OCI-LY7 (cell line): ENCODE measurements around the gene ZNF586. TPM values are rescaled to one million over a fixed set of nuclear protein-coding genes. Genes with fewer than 3 reads are reported as not detected.

Experiments
- BruUV-seq: library from RNA; stranded (reverse); fragments of 400-500 nt; replicated peaks from 2 replicates; lab custom pipeline; 2021; lab: Mats Ljungman, UMichigan
- CTCF ChIA-PET: fragments of 300-600 bp; sonication (Branson Sonifier 250); formaldehyde crosslinking; loops from one replicate; lab custom pipeline; 2022; ENCODE audit warnings: antibody characterized with exemption; ENCODE audit not compliant: unreplicated experiment; lab: Charles Lee
- POLR2A ChIA-PET: fragments of 300-600 bp; sonication (Branson Sonifier 250); formaldehyde crosslinking; loops from one replicate; lab custom pipeline; 2022; ENCODE audit warnings: antibody characterized with exemption; lab: Charles Lee
- DNase-seq: peaks from one replicate; pipeline ENCODE4 v3.0.0-alpha.2; 2015; ENCODE audit warnings: low spot score
- H2AFZ ChIP-seq: fragments of 200-600 bp; sonication (generic), shearing (Covaris generic); 2 replicates; pipeline ENCODE4 v1.6.1; 2014; ENCODE audit warnings: mild to moderate bottlenecking, antibody characterized with exemption, low read length, moderate library complexity
- H3K27ac ChIP-seq: fragments of 200-600 bp; sonication (generic); 2 replicates; pipeline ENCODE4 v1.5.1; 2014; ENCODE audit warnings: mixed run types, low read depth, mild to moderate bottlenecking, moderate library complexity, low read length, inconsistent platforms; ENCODE audit not compliant: poor library complexity, severe bottlenecking
- H3K36me3 ChIP-seq: fragments of 200-600 bp; sonication (generic); 2 replicates; pipeline ENCODE4 v1.6.1; 2014; ENCODE audit warnings: mild to moderate bottlenecking, antibody characterized with exemption, low read length, moderate library complexity, mixed read lengths; ENCODE audit not compliant: insufficient read depth
- H3K4me1 ChIP-seq: fragments of 200-600 bp; sonication (generic); 2 replicates; pipeline ENCODE4 v1.5.1; 2014; ENCODE audit warnings: mild to moderate bottlenecking, low read length; ENCODE audit not compliant: insufficient read depth, poor library complexity, severe bottlenecking
- H3K4me2 ChIP-seq: fragments of 200-600 bp; sonication (generic); 2 replicates; pipeline ENCODE4 v1.6.1; 2014; ENCODE audit warnings: mild to moderate bottlenecking, low read length
- H3K4me3 ChIP-seq: fragments of 200-600 bp; sonication (generic); 2 replicates; pipeline ENCODE4 v1.5.1; 2014; ENCODE audit warnings: mild to moderate bottlenecking, low read depth, low read length; ENCODE audit not compliant: poor library complexity, severe bottlenecking
- H3K79me2 ChIP-seq: fragments of 200-600 bp; sonication (generic); 2 replicates; pipeline ENCODE4 v1.6.1; 2016; ENCODE audit warnings: low read depth, mild to moderate bottlenecking, low read length, moderate library complexity, mixed read lengths; ENCODE audit not compliant: insufficient read depth
- H3K9me2 ChIP-seq: fragments of 200-600 bp; sonication (generic); 2 replicates; pipeline ENCODE4 v1.6.1; 2016; ENCODE audit warnings: mild to moderate bottlenecking, low read length, mixed read lengths; ENCODE audit not compliant: insufficient read depth
- H3K9me3 ChIP-seq: fragments of 200-600 bp; sonication (generic); 2 replicates; pipeline ENCODE4 v1.6.1; 2014; ENCODE audit warnings: mild to moderate bottlenecking, mixed run types, low read length, mixed read lengths
- H4K20me1 ChIP-seq: fragments of 200-600 bp; sonication (generic); 2 replicates; pipeline ENCODE4 v1.6.1; 2014; ENCODE audit warnings: mild to moderate bottlenecking, antibody characterized with exemption, low read length, moderate library complexity, mixed read lengths; ENCODE audit not compliant: insufficient read depth
- EZH2phosphoT487 ChIP-seq: fragments of 200-600 bp; sonication (generic); IDR thresholded peaks from 2 replicates; pipeline ENCODE4 v1.6.1; 2018; ENCODE audit warnings: low read depth, borderline replicate concordance, mild to moderate bottlenecking, mixed run types, antibody characterized with exemption, low read length, moderate library complexity, mixed read lengths
- intact Hi-C: fragments of 100-400 bp; cut with micrococcal nuclease; formaldehyde crosslinking; loops from one replicate; pipeline ENCODE4 v1.10.0; 2022; ENCODE audit not compliant: unreplicated experiment
- total RNA-seq, 2 experiments: library from RNA; depleted of rRNA in 1 of 2; stranded (reverse); fragments of >200 nt in 1 of 2; shearing (Covaris generic) in 1 of 2; gene quantifications; 2 replicates each; pipeline ENCODE4 v1.2.3, GENCODE V29; 2014 to 2022
- TF ChIP-seq, protein P1 (sequence below): fragments of 200-600 bp; sonication (generic); conservative IDR thresholded peaks from 2 replicates; pipeline ENCODE4 v1.5.1; 2014; ENCODE audit warnings: mild to moderate bottlenecking, antibody characterized with exemption, low read length, moderate library complexity, mixed read lengths

ZNF586 gene
- total RNA-seq, 2 experiments from 2014 or later: 19.7 to 25.2 TPM

DNA sequence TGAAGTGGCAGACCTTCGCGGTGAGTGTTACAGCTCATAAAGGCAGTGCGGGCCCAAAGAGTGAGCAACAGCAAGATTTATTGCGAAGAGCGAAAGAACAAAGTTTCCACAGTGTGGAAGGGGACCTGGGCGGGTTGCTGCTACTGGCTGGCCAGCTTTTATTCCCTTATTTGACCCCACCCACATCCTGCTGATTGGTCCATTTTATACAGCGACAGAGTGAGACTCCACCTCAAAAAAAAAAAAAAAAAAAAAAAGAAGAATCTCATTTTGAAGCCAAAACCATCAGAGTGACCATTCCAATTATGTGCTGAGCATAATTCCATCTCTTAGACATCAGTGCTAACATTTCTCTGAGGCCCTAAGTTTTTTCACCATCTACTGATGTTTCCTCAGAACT is 47.2 kb downstream of the ZNF586 start:
- Histone ChIP-seq H3K36me3 (peaks cover 24% of the 10 kb centered on the region), H3K9me2 (no peaks in the 10 kb centered on the region), H3K79me2 (peaks cover 34% of the 10 kb centered on the region), H4K20me1 (peaks cover 4% of the 10 kb centered on the region; the same call in 1 of the 2 replicates), H3K4me3 (no peak overlapping the region), H2AFZ (no peak overlapping the region), H3K4me2 (no peak overlapping the region), H3K4me1 (peaks cover 35% of the 10 kb centered on the region), H3K27ac (no peak overlapping the region), H3K9me3 (no peaks in the 10 kb centered on the region)
- no TSS peak for BruUV-seq
- ChIA-PET POLR2A (no interaction called here), CTCF (no interaction called here)
- no peak for DNase-seq
- intact Hi-C loops: no loop called here
- TF ChIP-seq, protein P1, sequence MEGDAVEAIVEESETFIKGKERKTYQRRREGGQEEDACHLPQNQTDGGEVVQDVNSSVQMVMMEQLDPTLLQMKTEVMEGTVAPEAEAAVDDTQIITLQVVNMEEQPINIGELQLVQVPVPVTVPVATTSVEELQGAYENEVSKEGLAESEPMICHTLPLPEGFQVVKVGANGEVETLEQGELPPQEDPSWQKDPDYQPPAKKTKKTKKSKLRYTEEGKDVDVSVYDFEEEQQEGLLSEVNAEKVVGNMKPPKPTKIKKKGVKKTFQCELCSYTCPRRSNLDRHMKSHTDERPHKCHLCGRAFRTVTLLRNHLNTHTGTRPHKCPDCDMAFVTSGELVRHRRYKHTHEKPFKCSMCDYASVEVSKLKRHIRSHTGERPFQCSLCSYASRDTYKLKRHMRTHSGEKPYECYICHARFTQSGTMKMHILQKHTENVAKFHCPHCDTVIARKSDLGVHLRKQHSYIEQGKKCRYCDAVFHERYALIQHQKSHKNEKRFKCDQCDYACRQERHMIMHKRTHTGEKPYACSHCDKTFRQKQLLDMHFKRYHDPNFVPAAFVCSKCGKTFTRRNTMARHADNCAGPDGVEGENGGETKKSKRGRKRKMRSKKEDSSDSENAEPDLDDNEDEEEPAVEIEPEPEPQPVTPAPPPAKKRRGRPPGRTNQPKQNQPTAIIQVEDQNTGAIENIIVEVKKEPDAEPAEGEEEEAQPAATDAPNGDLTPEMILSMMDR: no peak
- TF ChIP-seq EZH2phosphoT487: no peak

DNA sequence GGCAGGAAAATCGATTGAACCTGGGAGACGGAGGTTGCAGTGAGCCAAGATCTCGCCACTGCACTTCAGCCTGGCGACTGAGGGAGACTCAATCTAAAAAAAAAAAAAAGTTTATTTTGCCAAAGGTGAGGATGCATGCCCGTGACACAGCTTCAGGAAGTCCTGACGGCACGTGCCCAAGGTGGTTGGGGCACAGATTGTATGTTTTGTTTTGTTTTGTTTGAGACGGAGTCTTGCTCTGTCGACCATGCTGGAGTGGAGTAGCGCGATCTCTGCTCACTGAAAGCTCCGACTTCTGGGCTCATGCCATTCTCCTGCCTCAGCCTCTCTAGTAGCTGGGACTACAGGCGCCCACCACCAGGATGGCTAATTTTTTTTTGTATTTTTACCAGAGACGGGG is 48.5 kb downstream of the ZNF586 start:
- Histone ChIP-seq H3K4me2 (0 out of 2 replicates have a peak overlapping the region, but pooled peaks have one; percentile 92), H3K4me3 (no peak overlapping the region), H2AFZ (peak overlapping the region; percentile 66; the same call in 1 of the 2 replicates), H3K79me2 (peaks cover 43% of the 10 kb centered on the region), H3K9me3 (no peaks in the 10 kb centered on the region), H3K4me1 (peaks cover 31% of the 10 kb centered on the region), H3K27ac (no peak overlapping the region), H3K9me2 (no peaks in the 10 kb centered on the region), H4K20me1 (peaks cover 4% of the 10 kb centered on the region; the same call in 1 of the 2 replicates), H3K36me3 (peaks cover 26% of the 10 kb centered on the region)
- TF ChIP-seq, protein P1: no peak
- TF ChIP-seq EZH2phosphoT487: no peak
- intact Hi-C loops: no loop called here
- no TSS peak for BruUV-seq
- CTCF ChIA-PET: no interaction called here
- POLR2A ChIA-PET: no interaction called here
- no peak for DNase-seq

DNA sequence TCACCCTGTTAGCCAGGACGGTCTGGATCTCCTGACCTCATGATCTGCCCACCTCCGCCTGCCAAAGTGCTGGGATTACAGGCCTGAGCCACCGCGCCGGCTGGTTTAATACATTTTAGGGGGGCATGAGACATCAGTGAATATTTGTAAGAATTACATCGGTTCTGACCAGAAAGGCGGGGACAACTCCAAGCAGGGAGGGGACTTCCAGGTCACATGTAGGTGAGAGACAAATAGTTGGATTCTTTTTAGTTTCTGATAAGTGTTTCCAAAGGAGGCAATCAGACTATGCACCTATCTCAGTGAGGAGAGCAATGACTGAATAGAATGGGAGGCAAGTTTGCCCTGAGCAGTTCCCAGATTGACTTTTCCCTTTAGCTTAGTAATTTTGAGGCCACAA is 48.9 kb downstream of the ZNF586 start:
- Histone ChIP-seq H3K36me3 (peaks cover 29% of the 10 kb centered on the region), H3K4me1 (peaks cover 32% of the 10 kb centered on the region), H3K4me2 (peak overlapping the region; percentile 92), H2AFZ (peak overlapping the region; percentile 66; the same call in 1 of the 2 replicates), H3K4me3 (peak overlapping the region; percentile 90), H3K79me2 (peaks cover 47% of the 10 kb centered on the region), H4K20me1 (peaks cover 4% of the 10 kb centered on the region; the same call in 1 of the 2 replicates), H3K27ac (peak overlapping the region; percentile 63), H3K9me3 (no peaks in the 10 kb centered on the region), H3K9me2 (no peaks in the 10 kb centered on the region)
- no peak for TF ChIP-seq EZH2phosphoT487
- TF ChIP-seq, protein P1: no peak
- ChIA-PET POLR2A (interaction anchor here (1.0 kb wide), 2 partner anchors 16 to 89 kb away, joined by 3 to 8 read pairs; no protein-coding TSS in a partner anchor), CTCF (no interaction called here)
- intact Hi-C loops: no loop called here
- no peak for DNase-seq
- BruUV-seq: no TSS peak
